Adrenal gland (tissue), 5 donors: ENCODE measurements around the gene FAM240A.

Experiments
- CTCF ChIP-seq, 6 experiments: fragments of 450-650 bp in 4 of 6; fragments of 200-600 bp in 2 of 6; sonication (generic) in 1 of 6; IDR thresholded peaks; 1 replicate in 5 of 6; 2 replicates in 1 of 6; pipeline versions ENCODE4 v1.5.1 to v1.8.0; 2016 to 2021; ENCODE audit warnings: antibody characterized with exemption in 6 of 6, mild to moderate bottlenecking in 2 of 6, moderate library complexity in 1 of 6
- POLR2A ChIP-seq, 2 donors: fragments of 450-650 bp; IDR thresholded peaks; one replicate each; pipeline ENCODE4 v1.6.1; 2017; ENCODE audit warnings: antibody characterized with exemption in 2 of 2, mild to moderate bottlenecking in 2 of 2, moderate library complexity in 1 of 2
- donor health status: DM: no; HTN: no; CAD: no.

GRCh38 chr3:46674031-46674845 lies 61.9 kb downstream of the FAM240A start:
- no peak for TF ChIP-seq CTCF (IDR thresholded peaks at IDR 0.05)
- no peak for TF ChIP-seq POLR2A (IDR thresholded peaks at IDR 0.05)
